Activated T-cell treated with anti-CD3 and anti-CD28 coated beads for 24 hours (primary cell): Measurements from ENCODE around the gene GALNT2.

Experiments
- DNase-seq: peaks from one replicate; pipeline ENCODE4 v3.0.0-alpha.2; 2020; ENCODE audit warnings: low read depth

Gene GALNT2

DNA sequence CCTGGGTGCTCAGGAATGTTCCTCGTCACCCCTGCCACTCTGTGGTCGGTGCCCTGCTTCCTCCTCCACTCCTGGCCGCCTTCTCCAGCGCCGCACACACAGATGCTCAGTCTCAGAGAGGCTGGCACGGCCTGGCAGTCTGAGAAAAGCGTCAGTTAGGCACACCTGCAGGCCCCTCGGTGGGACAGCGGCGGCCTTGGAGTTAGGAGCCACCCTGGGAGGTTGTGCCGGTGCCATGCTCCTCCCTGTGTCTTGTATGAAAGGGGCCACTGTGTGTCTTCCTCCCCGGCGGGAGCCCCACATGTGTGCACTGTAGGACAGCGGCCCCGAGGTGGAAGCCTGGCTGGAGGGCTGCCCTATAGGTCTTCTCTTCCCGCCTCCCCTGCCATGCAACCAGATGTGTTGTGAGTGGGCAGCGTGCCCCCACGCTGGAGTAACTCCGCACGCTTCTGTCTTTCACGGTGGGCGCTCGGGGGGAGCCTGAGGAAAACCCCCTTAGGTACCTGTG, 213.9 kb downstream of the GALNT2 start:
- DNase-seq: no peak

DNA sequence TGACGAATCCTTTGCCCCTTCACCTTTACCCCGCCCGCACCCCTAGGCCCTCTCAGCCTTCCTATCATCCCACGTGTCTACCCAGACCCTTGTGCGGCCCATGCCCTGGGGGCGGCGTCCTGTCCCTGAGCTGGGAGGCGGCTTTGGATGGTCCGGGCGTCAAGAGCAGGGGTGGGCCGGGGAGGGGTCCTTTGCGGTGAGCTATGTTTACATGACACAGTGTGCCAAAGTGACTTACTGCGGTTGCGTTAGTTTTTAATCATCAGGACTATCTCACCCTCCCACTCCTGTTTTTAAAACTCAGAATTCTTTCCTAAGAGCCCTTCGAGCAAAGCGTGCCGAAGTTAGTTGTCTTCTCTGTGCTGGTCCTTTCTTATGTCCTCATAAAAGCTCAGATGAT, 214.5 kb downstream of the GALNT2 start:
- no peak for DNase-seq

DNA sequence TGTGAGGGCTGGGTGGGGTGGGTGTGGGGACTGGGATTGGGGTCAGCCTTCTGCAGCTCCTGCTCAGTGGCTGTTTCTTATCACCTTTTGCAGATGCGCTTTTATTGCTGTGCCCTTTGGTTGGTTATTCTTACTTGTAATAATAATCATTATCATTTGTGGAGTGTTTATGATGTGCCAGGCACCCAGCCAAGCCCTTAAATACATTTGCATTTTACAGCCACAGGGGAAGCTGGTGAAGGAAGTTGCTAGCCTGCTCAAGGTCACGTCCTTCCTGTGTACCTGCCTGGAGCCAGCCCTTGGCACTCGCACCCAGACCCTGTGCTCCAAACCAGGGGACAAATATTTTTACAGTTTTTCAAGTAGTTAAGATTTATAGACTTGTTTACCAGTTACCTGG, 215.1 kb downstream of the GALNT2 start:
- DNase-seq: no peak

DNA sequence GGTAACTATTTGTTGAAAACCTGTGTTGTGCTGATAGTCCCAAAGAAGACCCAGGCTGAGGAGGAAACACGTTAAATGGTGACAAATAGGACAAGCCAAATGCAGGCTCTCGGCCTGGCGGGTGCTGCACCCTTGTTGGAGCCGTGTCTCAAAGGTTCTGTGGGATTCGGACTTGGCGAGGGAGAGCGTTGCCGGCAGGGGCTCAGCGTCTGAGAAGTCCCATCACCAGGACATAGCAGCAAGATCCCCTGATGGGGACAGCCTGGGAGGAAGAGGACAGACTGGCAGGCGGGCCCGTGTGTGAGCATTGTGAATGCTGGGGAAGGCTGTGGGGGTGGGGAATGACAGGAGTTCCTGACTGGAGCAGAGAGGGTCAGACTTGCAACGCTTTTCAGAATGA, 216.6 kb downstream of the GALNT2 start:
- DNase-seq: no peak

DNA sequence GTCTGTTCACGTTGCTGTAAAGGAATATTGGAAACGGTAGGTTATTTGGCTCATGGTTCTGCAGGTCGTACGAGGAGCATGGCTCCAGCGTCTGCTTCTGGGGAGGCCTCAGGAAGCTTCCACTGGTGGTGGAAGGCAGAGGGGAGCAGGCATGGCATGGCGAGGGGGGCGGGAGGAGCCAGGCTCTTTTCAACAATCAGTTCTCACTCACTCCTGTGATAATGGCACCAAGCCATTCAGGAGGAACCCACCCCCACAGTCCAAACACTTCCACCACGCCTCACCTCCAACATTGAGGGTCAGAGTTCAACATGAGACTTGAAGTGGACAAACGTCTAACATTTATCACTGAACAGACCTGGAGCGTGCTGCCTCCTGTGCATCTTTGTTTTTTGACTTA, 217.9 kb downstream of the GALNT2 start:
- no peak for DNase-seq

DNA sequence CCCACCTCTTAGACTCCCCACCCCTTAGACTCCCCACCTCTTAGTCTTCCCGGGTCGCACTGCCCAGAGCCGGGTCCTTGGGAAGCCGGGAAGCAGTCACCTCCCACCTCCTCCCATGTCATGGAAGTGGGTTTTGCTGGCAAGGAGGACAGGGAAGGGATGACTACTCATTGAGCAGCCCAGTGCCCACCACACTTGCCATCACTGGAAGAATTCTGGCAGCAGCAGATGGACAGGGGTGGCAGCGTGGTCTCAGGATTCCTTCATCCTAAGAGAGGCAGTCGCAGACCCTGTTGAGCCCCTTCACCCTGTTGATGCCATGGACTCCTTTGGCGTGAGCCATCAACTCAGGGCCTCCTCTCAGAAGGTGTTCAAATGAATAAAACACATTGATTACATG, 218.3 kb downstream of the GALNT2 start:
- no peak for DNase-seq

DNA sequence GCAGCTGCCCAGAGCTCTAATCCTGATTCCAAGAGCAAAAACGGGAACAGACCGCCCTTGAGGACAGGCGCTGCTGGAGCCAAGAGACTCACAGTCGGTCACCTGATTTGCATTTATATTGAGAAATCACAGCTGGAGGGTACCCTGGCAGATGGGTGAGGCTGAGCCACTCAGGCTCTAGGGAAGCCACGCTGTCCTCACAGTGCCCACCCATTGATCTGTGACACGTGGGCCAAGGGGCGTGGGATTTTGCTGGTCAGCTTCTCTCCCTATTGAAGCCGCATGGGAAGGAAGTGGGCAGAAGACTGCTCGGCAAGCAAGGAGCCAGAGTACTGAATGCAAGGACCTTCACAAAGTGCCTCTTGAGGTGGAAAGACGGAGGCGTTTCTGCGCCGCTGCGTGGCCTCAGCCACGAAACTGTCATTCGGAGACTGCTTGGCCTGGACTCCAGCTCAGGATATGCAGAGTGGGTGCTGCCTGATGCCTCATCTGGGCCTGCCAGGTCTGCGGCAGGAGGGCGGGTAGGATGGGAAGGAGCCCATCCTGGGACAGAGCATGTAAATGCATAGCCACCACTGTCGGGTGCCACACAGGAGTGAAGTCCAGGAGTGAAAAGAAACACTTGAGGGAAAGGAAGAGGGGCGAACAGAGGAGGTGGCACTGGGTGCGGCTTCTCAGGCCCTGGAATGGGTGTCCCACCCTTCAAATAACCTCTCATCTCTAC, 219.3 kb downstream of the GALNT2 start:
- no peak for DNase-seq

DNA sequence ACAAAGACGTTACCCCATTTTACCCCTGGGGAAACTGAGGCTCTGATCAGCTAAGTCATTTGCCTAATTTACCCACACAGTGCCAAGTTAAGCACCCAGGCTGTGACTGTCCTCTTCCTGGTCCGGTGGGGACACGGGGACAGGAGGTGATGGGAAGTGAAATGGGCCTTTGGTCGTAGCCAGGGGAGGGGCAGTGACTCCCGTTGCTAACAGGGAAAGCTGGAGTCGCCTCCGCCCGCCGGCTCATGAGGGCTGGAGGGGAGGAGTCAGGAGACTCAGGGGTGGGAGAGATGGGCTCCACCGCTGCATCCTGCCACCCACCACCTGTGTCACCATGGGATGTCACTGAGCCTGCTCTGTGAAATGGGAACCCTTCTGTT, 219.8 kb downstream of the GALNT2 start:
- DNase-seq: no peak

DNA sequence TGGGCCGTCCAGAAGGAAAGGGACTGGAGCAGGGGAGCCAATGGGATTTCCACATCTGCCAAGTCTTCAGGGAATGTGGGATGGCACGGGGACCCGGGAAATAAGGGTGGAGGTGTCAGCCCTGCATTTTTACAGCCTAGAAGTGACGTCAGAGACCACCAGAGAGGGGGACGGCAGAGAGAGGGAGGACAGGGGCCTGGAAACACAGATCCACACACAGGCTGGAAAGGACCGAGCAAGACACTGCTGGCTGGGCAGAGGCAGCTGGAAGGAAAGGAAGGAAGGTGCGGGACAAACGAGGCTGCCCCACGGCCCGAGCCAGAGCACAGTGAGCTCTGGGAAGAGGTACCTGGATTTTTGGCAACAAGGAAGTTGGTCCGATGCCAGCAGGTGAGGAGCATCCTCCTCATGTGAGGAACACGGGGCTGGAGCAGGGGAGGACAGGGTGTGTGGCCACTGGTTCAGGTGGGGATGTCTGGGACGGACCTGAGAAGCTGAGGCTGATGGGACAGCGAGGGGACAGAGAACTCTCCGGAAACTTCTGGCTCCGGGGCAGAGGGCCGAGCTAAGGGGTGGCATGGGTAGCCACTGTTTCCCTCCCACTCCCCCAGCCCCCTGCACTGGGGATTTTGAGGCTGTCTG, 220.8 kb downstream of the GALNT2 start:
- DNase-seq: no peak

DNA sequence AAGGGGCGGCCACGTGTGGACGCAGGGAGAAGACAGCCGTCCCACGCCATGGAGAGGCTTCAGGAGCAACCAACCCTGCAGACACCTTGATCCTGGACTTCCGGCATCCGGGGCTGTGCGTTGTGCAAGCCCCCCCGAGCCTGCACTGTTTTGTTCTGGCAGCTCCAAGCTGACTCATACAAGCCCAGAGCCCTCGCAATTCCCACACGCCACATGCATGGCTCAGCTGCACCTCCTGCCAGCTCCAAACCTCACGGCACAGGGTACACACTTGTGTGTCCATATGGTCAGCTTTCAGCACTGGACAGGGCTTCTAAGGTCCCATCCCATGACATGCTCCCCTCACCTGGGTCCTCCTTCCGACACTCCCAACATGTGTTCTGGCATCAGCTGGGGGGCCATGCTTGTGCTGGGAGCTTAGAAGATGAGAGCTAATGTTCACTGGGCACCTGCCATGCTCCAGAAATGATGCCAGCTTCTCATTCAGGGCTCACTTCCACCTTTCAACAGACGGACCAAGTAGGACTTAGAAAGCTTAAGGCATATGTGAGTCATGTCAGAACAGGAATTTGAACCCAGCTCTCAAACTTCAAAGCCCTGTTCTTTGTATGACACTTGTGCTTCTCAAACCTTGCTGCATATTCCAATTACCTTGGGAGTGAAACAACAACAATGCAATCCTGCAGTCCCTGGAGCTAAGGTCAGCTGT, 221.8 kb downstream of the GALNT2 start:
- no peak for DNase-seq

DNA sequence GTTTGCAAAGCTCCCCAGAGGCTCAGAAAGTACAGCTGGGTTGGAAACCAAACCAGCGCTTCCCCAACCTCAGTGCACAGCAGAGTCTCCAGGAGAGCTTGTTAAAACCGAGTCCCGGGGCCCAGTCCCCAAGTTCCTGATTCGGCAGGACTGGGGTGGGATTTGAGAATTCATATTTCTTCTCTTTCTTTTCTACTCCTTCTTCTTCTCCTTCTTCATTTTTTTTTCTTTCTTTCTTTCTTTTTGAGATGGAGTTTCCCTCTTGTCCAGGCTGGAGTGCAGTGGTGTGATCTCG, 222.3 kb downstream of the GALNT2 start:
- no peak for DNase-seq

DNA sequence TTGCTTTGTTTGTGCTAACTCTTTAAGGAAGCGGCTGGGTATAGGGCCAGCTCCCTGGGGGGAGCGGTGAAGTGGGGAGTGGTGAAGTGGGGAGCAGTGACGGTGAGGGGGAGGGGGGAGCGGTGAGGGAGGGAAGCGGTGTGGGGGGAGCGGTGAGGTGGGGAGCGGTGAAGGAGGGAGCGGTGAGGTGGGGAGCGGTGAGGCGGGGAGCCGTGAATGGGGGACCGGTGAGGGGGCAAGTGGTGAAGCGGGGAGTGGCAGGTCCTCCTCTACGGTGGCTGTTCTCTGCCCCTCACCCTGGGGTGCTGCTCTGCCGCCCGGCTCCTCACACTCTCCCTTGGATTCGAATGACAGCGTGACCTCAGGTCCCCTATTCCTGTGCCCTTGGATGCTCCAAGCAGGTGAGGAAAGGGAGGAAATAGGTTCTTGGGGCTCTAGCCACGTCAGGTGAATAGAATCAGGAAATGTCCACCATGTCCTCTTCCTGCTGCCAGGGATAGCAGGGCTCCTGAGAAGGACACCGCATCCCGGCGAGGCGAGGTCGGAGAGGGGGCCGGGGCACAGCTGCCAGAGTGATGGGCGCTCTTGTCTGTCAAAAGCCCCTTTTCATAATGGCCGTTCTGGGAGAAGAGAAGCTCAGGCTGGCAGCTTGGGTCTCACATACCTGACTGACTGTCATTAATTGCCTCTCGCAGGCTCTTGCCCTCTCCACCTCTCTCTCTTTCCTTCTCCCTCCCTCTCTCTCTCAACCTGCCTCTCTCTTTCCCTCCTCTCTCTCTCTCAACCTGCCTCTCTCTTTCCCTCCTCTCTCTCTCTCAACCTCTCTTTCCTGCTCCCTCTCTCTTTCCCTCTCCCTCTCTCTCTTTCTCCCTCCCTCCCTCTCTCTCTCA, 224.9 kb downstream of the GALNT2 start:
- no peak for DNase-seq

DNA sequence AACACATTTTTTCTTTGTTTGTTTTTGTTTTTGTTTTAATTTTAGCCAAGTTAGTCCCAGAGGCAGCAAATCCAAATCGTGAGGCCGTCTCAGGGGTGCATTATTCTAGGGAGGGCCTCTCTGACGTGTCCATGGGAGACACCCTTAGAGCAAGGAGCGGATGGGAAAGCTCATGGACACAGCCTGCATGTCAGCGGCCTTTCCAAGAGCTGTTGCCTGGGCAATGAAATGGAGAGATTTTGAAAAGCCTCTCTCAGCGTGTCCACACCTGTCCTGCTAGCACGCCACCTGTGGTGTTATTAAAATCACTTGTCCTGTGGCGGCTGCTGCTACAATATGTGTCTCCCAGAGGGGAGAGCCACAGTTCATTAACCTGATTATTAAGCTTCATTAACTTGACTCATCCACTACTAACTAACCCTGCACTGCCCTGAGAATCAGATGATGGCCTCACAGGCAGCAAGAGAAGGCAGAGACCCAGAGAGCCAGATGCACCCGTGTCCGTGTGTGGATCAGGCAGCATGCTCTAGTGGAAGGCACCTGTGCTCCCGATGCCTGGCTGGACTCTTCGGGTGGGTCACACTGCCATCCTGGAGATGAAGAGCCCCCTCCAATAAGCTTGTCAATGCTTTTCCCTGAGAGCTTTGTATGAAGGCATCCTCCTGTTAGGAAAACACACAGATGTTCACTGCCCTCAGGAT, 225.8 kb downstream of the GALNT2 start:
- DNase-seq: no peak

DNA sequence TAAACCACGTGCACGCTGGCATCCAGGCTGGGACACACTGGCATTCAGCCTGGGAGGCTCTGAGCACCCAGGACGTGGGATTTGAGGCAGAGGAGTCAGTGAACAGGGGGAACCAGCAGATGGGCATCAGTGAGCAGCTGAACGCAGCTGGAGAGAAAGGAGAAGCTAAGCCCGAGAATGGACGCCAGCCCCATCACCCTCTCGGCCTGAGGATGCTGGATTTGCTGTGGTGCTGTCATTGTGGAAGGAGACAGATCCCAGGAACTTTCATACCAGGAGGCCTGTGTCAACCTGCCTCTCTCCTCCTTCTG, 226.3 kb downstream of the GALNT2 start:
- DNase-seq: no peak

DNA sequence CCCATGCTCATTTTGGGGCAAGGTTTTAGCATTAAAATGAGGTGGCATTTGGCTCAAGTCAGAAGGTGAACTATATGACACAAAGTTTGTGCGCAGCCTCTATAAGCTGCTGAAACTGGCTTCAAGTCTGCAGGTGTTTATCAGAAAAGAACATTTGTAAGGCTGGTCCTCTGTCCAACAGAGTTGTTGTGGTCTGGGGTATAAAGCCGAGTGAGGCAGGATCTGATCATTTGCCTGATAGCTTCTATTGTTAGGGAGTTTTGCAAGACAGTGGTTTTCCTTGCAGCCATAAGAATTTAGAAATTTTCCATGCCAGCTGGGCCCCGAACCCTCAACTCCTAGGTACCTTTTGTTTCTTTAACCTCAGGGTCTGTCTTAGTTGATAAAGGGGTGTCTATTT, 228.3 kb downstream of the GALNT2 start:
- no peak for DNase-seq

DNA sequence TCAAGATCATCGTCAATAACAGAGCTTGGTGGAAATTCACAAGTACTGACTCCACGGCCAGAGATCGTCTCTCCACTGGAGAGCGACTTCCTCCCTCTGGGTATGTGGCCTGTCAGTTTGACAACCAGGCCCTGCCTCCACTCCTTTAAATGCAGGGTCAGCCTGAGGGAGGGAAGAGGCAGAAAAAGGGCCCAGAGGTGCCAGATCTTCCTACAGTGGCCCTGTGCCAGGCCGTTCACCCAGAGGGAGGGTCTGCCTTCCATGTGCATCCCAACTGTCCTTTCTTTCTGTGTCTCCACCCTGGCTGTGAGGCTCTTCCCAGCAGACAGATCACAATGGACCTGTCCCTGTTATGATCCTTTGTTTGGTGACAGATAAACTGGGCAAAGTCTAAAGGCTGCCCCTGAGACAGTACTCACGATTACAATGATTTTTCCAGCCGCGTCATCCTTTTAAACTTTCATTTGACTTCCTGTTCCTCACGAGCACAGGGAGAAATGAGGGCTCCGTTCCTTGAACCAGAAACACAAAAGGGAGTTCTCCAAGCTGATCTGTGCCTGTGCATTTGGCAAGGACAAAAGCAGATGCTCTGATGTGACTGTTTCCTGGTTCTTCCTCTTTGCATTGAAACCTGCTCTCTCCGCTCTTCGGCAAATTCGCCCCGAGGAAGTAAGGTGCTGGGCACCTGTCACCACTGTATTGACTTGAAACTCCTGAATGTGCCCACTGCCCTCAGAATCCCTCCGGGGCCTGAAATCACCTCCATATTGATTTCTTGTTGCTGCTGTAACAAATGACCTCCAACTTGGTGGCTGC, 232.4 kb downstream of the GALNT2 start:
- DNase-seq: no peak

DNA sequence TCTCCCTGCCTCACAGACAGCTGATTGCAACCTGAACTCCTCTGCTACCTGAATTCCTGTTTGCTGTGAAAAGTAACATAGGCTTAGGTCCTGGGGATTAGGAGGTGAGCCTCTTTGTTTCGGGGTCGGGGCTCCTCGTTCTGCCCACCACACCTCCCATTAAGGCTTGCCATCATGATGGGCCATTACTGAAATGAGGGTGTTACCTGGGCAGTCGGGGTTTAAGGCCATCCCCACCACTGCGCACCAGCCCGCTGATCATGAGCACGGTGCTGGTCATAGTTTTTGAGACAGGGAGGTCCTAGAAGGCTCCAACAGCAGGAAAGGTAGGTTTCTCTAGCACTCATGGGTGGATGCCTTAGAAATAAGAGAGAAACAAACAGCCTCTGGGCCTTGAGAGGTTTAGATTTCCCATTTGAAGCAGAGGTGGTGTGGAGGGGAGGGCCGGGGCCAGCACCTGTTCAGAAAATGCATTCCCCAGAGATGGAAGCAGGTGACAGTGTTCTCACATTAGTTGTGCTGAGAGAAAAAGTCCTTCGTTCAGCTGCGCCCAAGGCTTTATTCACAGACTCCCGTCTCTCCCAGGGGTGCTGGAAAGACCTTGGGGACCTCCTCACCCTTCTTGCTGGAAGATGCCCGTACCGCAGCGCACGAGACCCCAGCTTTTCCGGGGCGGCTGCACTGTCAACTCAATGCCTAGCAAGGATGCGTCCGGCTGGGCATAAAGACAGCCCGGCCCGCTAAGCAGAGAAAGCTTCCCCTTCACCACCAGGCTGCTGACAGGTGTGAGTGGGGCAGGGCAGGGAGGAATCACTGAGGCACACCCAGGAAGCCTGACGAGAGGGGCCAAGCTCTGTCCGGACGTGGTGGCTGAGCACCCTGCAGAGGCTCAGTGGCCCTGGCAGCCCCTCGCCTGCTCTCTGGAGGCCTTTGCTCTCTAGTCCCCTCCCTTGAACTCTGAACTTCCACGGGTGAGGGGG, 233.6 kb downstream of the GALNT2 start:
- no peak for DNase-seq

DNA sequence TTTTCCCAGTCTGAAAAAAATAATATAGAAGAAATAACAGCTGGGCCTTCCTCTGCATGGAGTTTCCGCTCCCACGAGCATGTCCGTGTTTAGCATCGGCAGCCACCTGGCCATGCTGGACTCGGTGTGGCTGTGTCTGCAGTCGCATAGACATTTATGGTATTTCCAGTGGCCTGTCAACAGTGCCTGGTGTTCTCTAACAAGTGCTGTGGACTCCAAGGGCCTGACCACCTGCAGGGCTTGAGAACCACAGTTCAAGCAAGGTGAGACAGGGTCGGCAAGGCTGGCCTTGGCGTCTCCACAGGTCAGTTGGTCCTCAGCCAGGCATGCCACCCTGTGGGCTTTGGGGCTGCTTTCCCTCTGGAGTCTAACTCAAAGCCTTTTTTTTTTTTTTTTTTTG, 234.3 kb downstream of the GALNT2 start:
- DNase-seq: no peak

DNA sequence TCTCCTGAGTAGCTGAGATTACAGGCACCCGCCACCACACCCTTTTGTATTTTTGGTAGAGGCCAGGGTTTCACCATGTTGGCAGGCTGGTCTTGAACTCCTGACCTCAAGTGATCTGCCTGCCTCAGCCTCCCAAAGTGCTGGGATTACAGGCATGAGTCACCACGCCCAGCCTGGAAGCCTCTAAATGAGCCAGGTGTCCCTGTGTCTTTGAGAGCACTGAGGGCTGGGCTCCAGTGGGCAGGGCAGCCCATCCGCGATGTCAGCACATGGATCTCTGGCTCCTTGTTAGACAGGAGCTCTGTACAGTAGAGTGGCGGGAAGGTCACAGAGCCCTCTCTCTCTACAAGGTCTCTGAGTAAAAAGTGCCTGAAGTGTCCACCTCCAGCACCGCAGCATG, 234.8 kb downstream of the GALNT2 start:
- DNase-seq: no peak

DNA sequence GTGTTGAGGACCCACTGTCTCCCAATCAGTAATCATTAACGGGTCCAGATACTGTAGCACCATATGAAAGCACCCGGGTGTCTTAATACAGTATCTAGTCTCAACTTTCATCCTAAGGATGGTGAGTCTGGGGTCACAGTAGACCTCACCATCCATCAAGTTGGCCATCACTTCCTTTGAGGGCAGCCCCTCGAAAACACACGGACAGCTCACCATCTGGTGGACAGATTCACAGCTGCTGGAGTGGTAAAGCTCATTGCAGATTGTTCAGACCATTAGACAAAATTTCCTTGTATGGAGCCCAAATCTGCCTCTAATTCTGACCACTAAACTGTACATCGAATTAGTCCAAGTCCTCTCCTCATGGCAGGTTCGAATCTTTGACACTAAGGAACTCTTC, 236.0 kb downstream of the GALNT2 start:
- no peak for DNase-seq
